HFF-Myc (cell line): ENCODE data around the gene IL1RAPL1.

Experiments
- DNase-seq: peaks from one replicate; pipeline ENCODE4 v3.0.0-alpha.2; 2011; ENCODE audit warnings: low read depth; ENCODE audit errors: extremely low read depth
- H3K4me3 ChIP-seq: replicated peaks from 2 replicates; pipeline ENCODE4 v1.5.1; 2011; ENCODE audit warnings: low read depth, mild to moderate bottlenecking, control low read depth, low read length
- TF ChIP-seq, protein P1 (sequence below): IDR thresholded peaks from 2 replicates; pipeline ENCODE4 v1.5.1; 2012; ENCODE audit warnings: mild to moderate bottlenecking, low read depth, low read length, control low read depth; ENCODE audit errors: missing control alignments

The IL1RAPL1 gene

DNA sequence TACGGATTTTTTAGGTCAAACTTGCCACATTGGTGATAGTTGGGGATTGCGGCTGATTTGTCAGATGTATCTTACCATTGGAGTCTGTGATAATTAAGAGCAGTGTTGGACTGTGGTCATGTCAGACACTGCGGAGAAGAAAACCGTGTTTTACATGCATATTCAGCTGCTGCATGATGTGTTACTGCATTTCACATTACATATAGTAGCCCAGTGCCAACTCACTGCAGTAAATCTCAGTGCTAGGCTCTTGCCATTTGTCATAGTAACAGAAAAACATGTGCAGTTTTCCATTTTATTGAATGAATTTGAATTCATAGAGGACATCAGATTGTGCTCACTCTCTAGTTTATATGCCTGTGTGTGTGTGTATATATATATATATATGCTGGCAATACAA, 543.7 kb downstream of the IL1RAPL1 start:
- no peak overlapping the region for H3K4me3 ChIP-seq
- DNase-seq: no peak
- TF ChIP-seq, protein P1, sequence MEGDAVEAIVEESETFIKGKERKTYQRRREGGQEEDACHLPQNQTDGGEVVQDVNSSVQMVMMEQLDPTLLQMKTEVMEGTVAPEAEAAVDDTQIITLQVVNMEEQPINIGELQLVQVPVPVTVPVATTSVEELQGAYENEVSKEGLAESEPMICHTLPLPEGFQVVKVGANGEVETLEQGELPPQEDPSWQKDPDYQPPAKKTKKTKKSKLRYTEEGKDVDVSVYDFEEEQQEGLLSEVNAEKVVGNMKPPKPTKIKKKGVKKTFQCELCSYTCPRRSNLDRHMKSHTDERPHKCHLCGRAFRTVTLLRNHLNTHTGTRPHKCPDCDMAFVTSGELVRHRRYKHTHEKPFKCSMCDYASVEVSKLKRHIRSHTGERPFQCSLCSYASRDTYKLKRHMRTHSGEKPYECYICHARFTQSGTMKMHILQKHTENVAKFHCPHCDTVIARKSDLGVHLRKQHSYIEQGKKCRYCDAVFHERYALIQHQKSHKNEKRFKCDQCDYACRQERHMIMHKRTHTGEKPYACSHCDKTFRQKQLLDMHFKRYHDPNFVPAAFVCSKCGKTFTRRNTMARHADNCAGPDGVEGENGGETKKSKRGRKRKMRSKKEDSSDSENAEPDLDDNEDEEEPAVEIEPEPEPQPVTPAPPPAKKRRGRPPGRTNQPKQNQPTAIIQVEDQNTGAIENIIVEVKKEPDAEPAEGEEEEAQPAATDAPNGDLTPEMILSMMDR: no peak

- TF ChIP-seq, protein P1: no peak
- no peak for DNase-seq
- H3K4me3 ChIP-seq: no peak overlapping the region
Measured at GRCh38 chrX:29136904-29137303, 549.7 kb downstream of the IL1RAPL1 start.

DNA sequence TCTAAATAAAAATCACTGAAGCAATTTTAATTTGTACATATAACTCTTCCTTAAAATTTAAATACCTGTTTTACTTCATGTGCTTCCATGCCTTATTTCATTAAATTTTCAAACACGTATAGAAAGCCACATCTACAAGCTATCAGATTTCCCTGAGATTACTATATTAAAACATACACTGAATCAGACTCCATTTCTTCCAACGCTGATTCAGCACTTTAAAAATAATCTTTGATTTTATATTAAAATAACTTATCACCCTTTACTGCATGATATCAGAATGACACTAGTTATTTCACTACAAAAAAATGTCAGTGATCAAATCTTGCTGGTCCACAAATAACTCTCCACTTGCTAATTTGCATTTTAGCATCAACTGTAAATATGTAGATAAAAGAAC, 550.8 kb downstream of the IL1RAPL1 start:
- TF ChIP-seq, protein P1: no peak
- DNase-seq: no peak
- H3K4me3 ChIP-seq: no peak overlapping the region

DNA sequence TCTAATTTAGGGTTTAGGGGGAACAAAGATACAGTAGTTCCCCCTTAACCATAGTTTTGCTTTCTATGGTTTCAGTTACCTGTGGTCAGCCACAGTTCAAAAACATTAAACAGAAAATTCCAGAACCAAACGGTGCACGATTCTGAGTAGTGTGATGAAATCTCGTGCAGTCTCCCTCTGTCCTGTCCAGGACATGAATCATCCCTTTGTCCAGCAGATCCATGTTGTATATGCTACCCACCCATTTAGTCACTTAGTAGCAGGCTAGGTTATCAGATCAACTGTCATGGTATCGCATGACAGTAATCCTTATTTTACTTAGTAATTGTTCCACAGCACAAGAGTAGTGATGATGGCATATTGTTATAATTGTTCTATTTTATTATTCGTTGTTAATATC, 556.1 kb downstream of the IL1RAPL1 start:
- no peak for DNase-seq
- H3K4me3 ChIP-seq: no peak overlapping the region
- TF ChIP-seq, protein P1: no peak

GRCh38 chrX:29143756-29144155, 556.5 kb downstream of the IL1RAPL1 start:
- TF ChIP-seq, protein P1: no peak
- no peak overlapping the region for H3K4me3 ChIP-seq
- DNase-seq: no peak

DNA sequence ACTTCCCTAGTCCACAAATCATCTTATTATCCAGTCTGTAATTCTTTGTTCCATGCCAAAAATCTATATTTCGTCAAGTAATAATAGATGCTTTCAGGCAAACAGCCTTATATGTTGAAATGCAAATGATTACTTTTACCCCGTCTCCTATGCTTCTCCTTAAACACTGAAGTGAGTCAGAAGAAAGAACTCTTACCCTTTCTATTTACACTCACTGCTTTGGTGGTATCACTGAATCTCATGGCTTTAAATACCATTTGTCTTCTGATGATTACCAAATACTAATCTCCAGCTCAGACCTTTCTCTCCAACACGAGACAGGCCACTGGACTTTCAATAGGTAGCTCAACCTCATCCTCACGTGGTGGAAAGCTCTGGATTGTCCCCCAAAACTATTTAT, 558.1 kb downstream of the IL1RAPL1 start:
- DNase-seq: no peak
- H3K4me3 ChIP-seq: no peak overlapping the region
- TF ChIP-seq, protein P1: no peak

GRCh38 chrX:29148511-29148910, 561.3 kb downstream of the IL1RAPL1 start:
- TF ChIP-seq, protein P1: no peak
- DNase-seq: no peak
- H3K4me3 ChIP-seq: no peak overlapping the region
